HCEC 1CT (cell line): ENCODE data around the gene NLK.
"Not testable (repeated sequence)": the region's sequence is repeated elsewhere in the genome, so short reads cannot be mapped to it uniquely, and the experiment has no call there.

Source experiments
- DNase-seq: peaks from one replicate; pipeline ENCODE4 v3.0.0-alpha.2; 2017

NLK gene

GRCh38 chr17:28236033-28236653 lies 193.7 kb downstream of the NLK start:
- DNase-seq, result not testable (repeated sequence)

DNA sequence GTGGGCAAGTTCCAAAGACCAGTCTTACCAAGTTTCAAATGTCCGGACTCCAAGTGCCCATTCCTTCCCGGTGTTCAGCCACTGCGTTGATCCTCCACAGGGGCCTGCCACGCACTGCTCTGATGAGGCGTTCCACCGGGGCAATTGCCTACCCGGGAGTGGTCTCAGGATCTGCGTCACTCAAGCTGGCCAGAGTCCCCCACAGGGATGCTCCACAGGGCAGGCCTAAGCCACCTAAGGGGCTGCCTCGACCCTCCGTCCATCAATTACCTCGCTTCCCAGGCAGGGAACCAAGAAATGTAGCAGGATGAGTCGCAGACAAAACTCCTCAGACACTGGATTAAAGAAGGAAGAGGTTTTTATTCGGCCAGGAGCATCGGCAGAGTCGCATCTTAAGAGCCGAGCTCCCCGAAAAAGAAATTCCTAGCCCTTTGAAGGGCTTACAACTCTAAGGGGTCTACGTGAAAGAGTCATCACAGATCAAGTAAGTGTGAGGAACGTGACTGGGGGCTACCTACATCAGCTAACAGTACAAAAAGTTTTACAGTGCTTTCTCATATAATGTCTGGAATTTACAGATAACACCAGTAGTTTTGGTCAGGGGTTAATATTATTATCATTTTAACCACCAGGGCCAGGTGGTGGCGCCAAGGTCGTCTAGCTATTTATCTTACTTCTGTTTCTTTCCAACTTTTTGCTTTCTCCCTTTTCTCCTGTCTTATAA lies 196.2 kb downstream of the NLK start:
- DNase-seq, result not testable (repeated sequence)

GRCh38 chr17:28239271-28239624 lies 196.8 kb downstream of the NLK start:
- no peak for DNase-seq

DNA sequence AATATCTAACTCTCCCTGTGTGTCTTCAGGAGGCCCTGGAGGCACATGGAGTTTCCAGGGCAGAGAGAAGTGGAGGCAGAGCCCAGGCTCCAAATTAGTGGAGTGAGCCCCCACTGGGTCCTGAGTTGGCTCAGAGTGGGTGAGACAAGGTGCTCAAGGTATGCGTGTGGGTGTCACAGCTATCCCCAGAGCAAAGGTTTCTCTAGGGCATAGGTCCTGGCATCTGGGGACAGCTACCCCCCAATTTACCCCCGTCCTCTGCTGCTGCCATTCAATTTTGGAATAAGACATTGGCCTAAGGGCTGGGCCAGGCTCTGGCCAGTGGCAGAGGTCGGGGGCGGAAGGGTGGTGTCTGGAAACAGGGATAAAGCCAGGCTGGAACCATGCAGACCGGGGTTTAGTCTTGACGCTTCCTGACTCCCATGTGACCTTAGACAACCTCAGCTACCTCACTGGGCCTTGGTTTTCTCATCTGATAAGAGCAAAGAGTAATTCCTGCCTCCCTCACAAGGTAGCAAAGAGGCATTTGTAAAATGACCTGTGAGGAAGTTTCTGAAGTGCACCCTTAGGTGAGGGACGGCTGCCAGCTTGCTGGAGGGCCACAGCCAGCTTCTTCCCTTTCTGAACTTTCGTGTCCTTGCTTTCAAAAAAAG lies 198.3 kb downstream of the NLK start:
- DNase-seq, result no peak

- no peak for DNase-seq
Observed at GRCh38 chr17:28242791-28243190, 200.3 kb downstream of the NLK start.

GRCh38 chr17:28243268-28243667 lies 200.8 kb downstream of the NLK start:
- not testable (repeated sequence) for DNase-seq

- DNase-seq, result no peak
Observed at GRCh38 chr17:28244446-28244845, 202.0 kb downstream of the NLK start.
